GM23248 (cell line): Measurements from ENCODE around the gene TEKT1. TPM values are rescaled to one million over a fixed set of nuclear protein-coding genes. Genes with fewer than 3 reads are reported as not detected.

Experiments
- DNase-seq: peaks from one replicate; pipeline ENCODE4 v3.0.0-alpha.2; 2015
- H2AFZ ChIP-seq: fragments of 200-600 bp; sonication (generic); 2 replicates; pipeline ENCODE4 v1.6.1; 2016; ENCODE audit warnings: antibody characterized with exemption
- H3F3A ChIP-seq: fragments of 200-600 bp; sonication (generic); 2 replicates; pipeline ENCODE4 v1.6.1; 2016; ENCODE audit warnings: mild to moderate bottlenecking, antibody characterized with exemption, mixed run types; ENCODE audit not compliant: insufficient read depth
- H3K27ac ChIP-seq: fragments of 200-600 bp; sonication (generic); 2 replicates; pipeline ENCODE4 v1.5.1; 2016; ENCODE audit warnings: mild to moderate bottlenecking
- H3K27me3 ChIP-seq: fragments of 200-600 bp; sonication (generic); replicated peaks from 2 replicates; pipeline ENCODE4 v1.6.1; 2016; ENCODE audit warnings: mild to moderate bottlenecking; ENCODE audit not compliant: insufficient read depth
- H3K36me3 ChIP-seq: fragments of 200-600 bp; sonication (generic); 2 replicates; pipeline ENCODE4 v1.6.1; 2016; ENCODE audit warnings: low read depth, mild to moderate bottlenecking
- H3K4me1 ChIP-seq: fragments of 200-600 bp; sonication (generic); 2 replicates; pipeline ENCODE4 v1.6.1; 2016; ENCODE audit warnings: mild to moderate bottlenecking; ENCODE audit not compliant: insufficient read depth
- H3K4me2 ChIP-seq: fragments of 200-600 bp; sonication (generic); one replicate; pipeline ENCODE4 v1.6.1; 2016; ENCODE audit warnings: mild to moderate bottlenecking; ENCODE audit not compliant: unreplicated experiment
- H3K4me3 ChIP-seq: fragments of 200-600 bp; sonication (generic); 2 replicates; pipeline ENCODE4 v1.5.1; 2016; ENCODE audit warnings: mild to moderate bottlenecking
- H3K79me2 ChIP-seq: fragments of 200-600 bp; sonication (generic); 2 replicates; pipeline ENCODE4 v1.6.1; 2016; ENCODE audit warnings: mild to moderate bottlenecking; ENCODE audit not compliant: insufficient read depth
- H3K9ac ChIP-seq: fragments of 200-600 bp; sonication (generic); 2 replicates; pipeline ENCODE4 v1.6.1; 2016; ENCODE audit warnings: mild to moderate bottlenecking
- H3K9me2 ChIP-seq: fragments of 200-600 bp; sonication (generic); 2 replicates; pipeline ENCODE4 v1.6.1; 2016; ENCODE audit warnings: mixed run types, mild to moderate bottlenecking, moderate library complexity; ENCODE audit not compliant: insufficient read depth
- H3K9me3 ChIP-seq: fragments of 200-600 bp; sonication (generic); one replicate; pipeline ENCODE4 v1.6.1; 2017; ENCODE audit warnings: low read depth
- H4K20me1 ChIP-seq: fragments of 200-600 bp; sonication (generic); 2 replicates; pipeline ENCODE4 v1.6.0; 2016; ENCODE audit not compliant: insufficient read depth
- EZH2 ChIP-seq: fragments of 200-600 bp; sonication (generic); IDR thresholded peaks from 2 replicates; pipeline ENCODE4 v1.6.1; 2018; ENCODE audit warnings: antibody characterized with exemption, mild to moderate bottlenecking; ENCODE audit not compliant: insufficient read depth, poor library complexity, severe bottlenecking
- EZH2phosphoT487 ChIP-seq: fragments of 200-600 bp; sonication (generic); IDR thresholded peaks from 2 replicates; pipeline ENCODE4 v1.6.1; 2018; ENCODE audit warnings: antibody characterized with exemption, moderate library complexity, mild to moderate bottlenecking, low read depth; ENCODE audit not compliant: insufficient read depth
- in situ Hi-C: fragments of 300-500 bp; cut with MboI; formaldehyde crosslinking; loops from 2 replicates; pipeline ENCODE4 v1.15.0; 2020
- polyA plus RNA-seq: library from polyadenylated mRNA; unstranded; fragments of >200 nt; fragmentation: Nextera tagmentation; extraction: Ambion mirVana; gene quantifications from 2 replicates; pipeline ENCODE4 v1.2.1, GENCODE V29; 2016
- small RNA-seq: library from RNA; depleted of rRNA; stranded (forward); fragments of <200 nt; gene quantifications from one replicate; pipeline ENCODE3, GENCODE V24; 2014; ENCODE audit warnings: low read depth, low replicate concordance
- total RNA-seq: library from RNA; depleted of rRNA; stranded (reverse); fragments of >200 nt; shearing (Covaris generic); gene quantifications from 2 replicates; pipeline ENCODE4 v1.2.3, GENCODE V29; 2014; rRNA removed

TEKT1 gene
- total and polyA plus RNA-seq, 2 experiments from 2014 or later = not detected

- H3K4me1 ChIP-seq = peaks cover 18% of the 10 kb centered on the region
- H3K79me2 ChIP-seq = no peaks in the 10 kb centered on the region
- peaks cover 22% of the 10 kb centered on the region for H3F3A ChIP-seq
- no peaks in the 10 kb centered on the region for H3K9me2 ChIP-seq
- no peaks in the 10 kb centered on the region for H3K27me3 ChIP-seq
- no peak overlapping the region for H3K27ac ChIP-seq
- no peak overlapping the region for H2AFZ ChIP-seq
- no peaks in the 10 kb centered on the region for H3K36me3 ChIP-seq
- no peaks in the 10 kb centered on the region for H3K9me3 ChIP-seq
- H3K9ac ChIP-seq = no peak overlapping the region
- no peak for DNase-seq
- TF ChIP-seq EZH2phosphoT487 = no peak
- TF ChIP-seq EZH2 = no peak
- in situ Hi-C loops = no loop called here
- no peak overlapping the region for H3K4me2 ChIP-seq
- no peak overlapping the region for H3K4me3 ChIP-seq
- H4K20me1 ChIP-seq = no peaks in the 10 kb centered on the region
These were observed 82.9 kb downstream of the TEKT1 start for GRCh38 chr17:6748617-6749016.

Small RNA genes within 50 kb of the gene (small RNA-seq; reads per million reads assigned to genes)
- gene AC004706.2 = not detected

Other genes starting within 250 kb of the TEKT1 start
- 14.2 and 20.5 TPM in 2 replicates for gene KIAA0753, start 191.0 kb downstream of the TEKT1 start, total RNA-seq
- 5.8 and 6.9 TPM in 2 replicates for gene KIAA0753, start 191.0 kb downstream of the TEKT1 start, polyA plus RNA-seq
- 112 and 152 TPM in 2 replicates for gene TXNDC17, start 190.7 kb downstream of the TEKT1 start, total RNA-seq
- 630 and 673 TPM in 2 replicates for gene TXNDC17, start 190.7 kb downstream of the TEKT1 start, polyA plus RNA-seq
- gene MED31, start 180.1 kb downstream of the TEKT1 start, total RNA-seq = 4.8 and 8.9 TPM in 2 replicates
- 64.9 and 70.0 TPM in 2 replicates for gene MED31, start 180.1 kb downstream of the TEKT1 start, polyA plus RNA-seq
- gene C17orf100, start 180.0 kb downstream of the TEKT1 start, total RNA-seq = 0.63 and 0.86 TPM in 2 replicates
- gene C17orf100, start 180.0 kb downstream of the TEKT1 start, polyA plus RNA-seq = 5.2 and 5.5 TPM in 2 replicates
- 0.76 TPM in 1 of 2 replicates, not detected in the other for gene SLC13A5, start 118.4 kb downstream of the TEKT1 start, total RNA-seq
- not detected in 2 replicates for gene SLC13A5, start 118.4 kb downstream of the TEKT1 start, polyA plus RNA-seq
- 21.5 and 24.4 TPM in 2 replicates for gene XAF1, start 75.7 kb downstream of the TEKT1 start, total RNA-seq
- 19.2 and 22.0 TPM in 2 replicates for gene XAF1, start 75.7 kb downstream of the TEKT1 start, polyA plus RNA-seq
- gene FBXO39, start 55.5 kb downstream of the TEKT1 start, total RNA-seq = 1.1 TPM in 1 of 2 replicates, not detected in the other
- gene FBXO39, start 55.5 kb downstream of the TEKT1 start, polyA plus RNA-seq = not detected in 2 replicates
- not detected in 2 replicates for gene ALOX12, start 164.3 kb upstream of the TEKT1 start, total RNA-seq
- 0.24 and 0.31 TPM in 2 replicates for gene ALOX12, start 164.3 kb upstream of the TEKT1 start, polyA plus RNA-seq
- 130 and 211 TPM in 2 replicates for gene RNASEK, start 180.9 kb upstream of the TEKT1 start, total RNA-seq
- gene RNASEK, start 180.9 kb upstream of the TEKT1 start, polyA plus RNA-seq = 623 and 652 TPM in 2 replicates
- gene BCL6B, start 191.3 kb upstream of the TEKT1 start, total RNA-seq = not detected in 2 replicates
- gene BCL6B, start 191.3 kb upstream of the TEKT1 start, polyA plus RNA-seq = not detected in 2 replicates
- gene SLC16A13, start 204.3 kb upstream of the TEKT1 start, total RNA-seq = 0.25 TPM in 1 of 2 replicates, not detected in the other
- gene SLC16A13, start 204.3 kb upstream of the TEKT1 start, polyA plus RNA-seq = 0.87 and 1.1 TPM in 2 replicates
- gene SLC16A11, start 212.4 kb upstream of the TEKT1 start, total RNA-seq = not detected in 2 replicates
- gene SLC16A11, start 212.4 kb upstream of the TEKT1 start, polyA plus RNA-seq = 0.30 TPM in 1 of 2 replicates, not detected in the other
- gene CLEC10A, start 248.5 kb upstream of the TEKT1 start, total RNA-seq = not detected in 2 replicates
- not detected in 2 replicates for gene CLEC10A, start 248.5 kb upstream of the TEKT1 start, polyA plus RNA-seq